Activated CD8-positive, alpha-beta T cell treated with anti-CD3 and anti-CD28 coated beads, Interleukin-2, amount 10 ng/mL, durations not matched to agents 7 days and 5 days (primary cell): ENCODE results near the gene TBK1. TPM values are rescaled to one million over a fixed set of nuclear protein-coding genes. Genes with fewer than 3 reads are reported as not detected.
A peak's percentile ranks its signal among the peaks of the same experiment; 100 is the strongest.

Experiments used
- ATAC-seq: fragments of 150-1000 bp; cut with Tn5 transposase; one replicate; pipeline ENCODE4 v1.10.0; 2021; ENCODE audit warnings: moderate library complexity
- CTCF ChIA-PET: fragments of 350-600 bp; sonication (Branson Sonifier 250); formaldehyde crosslinking; loops from one replicate; lab custom pipeline; 2021; ENCODE audit warnings: antibody characterized with exemption; lab: Charles Lee
- POLR2A ChIA-PET: fragments of 350-600 bp; sonication (Branson Sonifier 250); formaldehyde crosslinking; loops from one replicate; lab custom pipeline; 2021; ENCODE audit warnings: antibody characterized with exemption; lab: Charles Lee
- DNase-seq: peaks from one replicate; pipeline ENCODE4 v3.0.0-alpha.2; 2020
- H3K27ac Mint-ChIP-seq: one replicate; pipeline ENCODE4 v1.8.0; 2021; ENCODE audit warnings: mild to moderate bottlenecking, mixed read lengths
- H3K27me3 Mint-ChIP-seq: one replicate; pipeline ENCODE4 v1.8.0; 2021; ENCODE audit warnings: low read depth, mixed read lengths
- H3K36me3 Mint-ChIP-seq: one replicate; pipeline ENCODE4 v1.8.0; 2021; ENCODE audit warnings: low read depth, mixed read lengths
- H3K4me1 Mint-ChIP-seq: one replicate; pipeline ENCODE4 v1.8.0; 2021; ENCODE audit warnings: low read depth, mixed read lengths
- H3K4me3 Mint-ChIP-seq: one replicate; pipeline ENCODE4 v1.8.0; 2021; ENCODE audit warnings: mild to moderate bottlenecking, mixed read lengths
- H3K9me3 Mint-ChIP-seq: one replicate; pipeline ENCODE4 v1.8.0; 2022; ENCODE audit warnings: mixed read lengths; ENCODE audit not compliant: insufficient read depth
- total RNA-seq, 2 experiments: library from RNA; stranded (reverse); gene quantifications; one replicate each; pipeline ENCODE4 v1.2.3, GENCODE V29; 2021

TBK1 gene
- total RNA-seq, 2 experiments from 2014 or later = 25.0 to 31.7 TPM

DNA sequence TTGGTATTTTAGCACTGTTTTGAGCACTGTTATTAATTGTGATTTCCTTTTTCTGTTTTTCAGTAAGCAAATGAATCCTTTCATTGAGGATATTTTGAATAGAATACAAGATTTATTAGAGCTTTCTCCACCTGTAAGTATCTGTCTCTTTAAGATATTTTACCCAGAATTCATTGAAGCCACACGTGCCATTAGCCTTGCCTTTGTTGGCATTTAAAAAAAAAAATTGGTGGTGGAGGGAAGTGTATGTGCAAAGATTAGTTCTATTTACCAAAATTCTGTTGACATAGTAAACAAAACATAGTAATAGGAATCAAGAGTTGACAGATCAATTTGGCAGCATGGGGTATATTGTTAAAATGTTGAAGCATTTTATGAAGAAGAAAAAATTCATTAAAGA is 23.9 kb upstream of the TBK1 start:
- no peak overlapping the region for H3K4me3 Mint-ChIP-seq
- ChIA-PET POLR2A (no interaction called here), CTCF (interaction anchor here (0.7 kb wide), 1 partner anchor 333 kb away, joined by 3 read pairs; no protein-coding TSS in a partner anchor)
- H3K27ac Mint-ChIP-seq = no peak overlapping the region
- no peak for DNase-seq
- no peaks in the 10 kb centered on the region for H3K9me3 Mint-ChIP-seq
- no peak for ATAC-seq
- H3K27me3 Mint-ChIP-seq = no peaks in the 10 kb centered on the region
- no peaks in the 10 kb centered on the region for H3K4me1 Mint-ChIP-seq
- H3K36me3 Mint-ChIP-seq = peaks cover 78% of the 10 kb centered on the region

DNA sequence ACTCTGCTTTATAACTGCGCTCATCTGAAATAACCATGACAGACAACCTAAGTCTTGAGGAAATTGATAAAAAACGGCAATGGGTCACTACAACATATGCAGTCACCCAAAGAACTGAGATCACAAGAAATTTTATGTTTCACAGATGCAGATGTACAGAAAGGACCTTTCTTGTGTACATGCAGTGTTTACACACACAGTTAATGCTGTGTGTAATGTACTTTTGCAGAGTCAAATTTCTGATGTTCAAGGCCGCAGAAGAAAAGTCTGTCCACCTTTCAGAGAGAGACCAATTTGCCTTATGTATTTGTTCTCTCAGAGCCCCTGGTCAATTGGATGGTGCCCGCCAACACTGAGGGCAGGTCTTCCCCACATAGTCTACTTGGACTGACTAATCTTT is 23.0 kb upstream of the TBK1 start:
- Mint-ChIP-seq H3K27me3 (no peaks in the 10 kb centered on the region), H3K36me3 (peaks cover 76% of the 10 kb centered on the region), H3K27ac (no peak overlapping the region), H3K4me1 (no peaks in the 10 kb centered on the region), H3K9me3 (no peaks in the 10 kb centered on the region), H3K4me3 (no peak overlapping the region)
- ChIA-PET CTCF (no interaction called here), POLR2A (no interaction called here)
- ATAC-seq (no peak), DNase-seq (no peak)

DNA sequence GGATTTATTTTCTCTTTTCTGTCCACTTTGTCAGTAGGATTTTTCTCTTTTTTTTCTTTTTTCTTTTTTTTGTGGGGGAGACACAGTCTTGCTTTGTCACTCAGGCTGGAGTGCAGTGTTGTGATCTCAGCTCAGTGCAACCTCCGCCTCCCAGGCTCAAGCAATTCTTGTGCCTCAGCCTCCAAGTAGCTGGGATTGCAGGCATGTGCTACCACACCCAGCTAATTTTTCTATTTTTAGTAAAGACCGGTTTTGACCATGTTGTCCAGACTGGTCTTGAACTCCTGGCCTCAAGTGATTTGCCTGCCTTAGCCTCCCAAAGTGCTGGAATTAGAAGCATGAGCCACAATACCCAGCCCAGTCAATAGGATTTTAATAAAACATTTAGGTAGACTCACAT is 21.0 kb upstream of the TBK1 start:
- Mint-ChIP-seq H3K4me1 (no peaks in the 10 kb centered on the region), H3K9me3 (no peaks in the 10 kb centered on the region), H3K36me3 (peaks cover 71% of the 10 kb centered on the region), H3K27me3 (no peaks in the 10 kb centered on the region), H3K4me3 (no peak overlapping the region), H3K27ac (no peak overlapping the region)
- ChIA-PET POLR2A (interaction anchor here (0.6 to 0.8 kb wide), 2 partner anchors 27 to 186 kb away, joined by 3 read pairs; partner anchors contain the start of gene XPOT), CTCF (no interaction called here)
- ATAC-seq = no peak
- no peak for DNase-seq

DNA sequence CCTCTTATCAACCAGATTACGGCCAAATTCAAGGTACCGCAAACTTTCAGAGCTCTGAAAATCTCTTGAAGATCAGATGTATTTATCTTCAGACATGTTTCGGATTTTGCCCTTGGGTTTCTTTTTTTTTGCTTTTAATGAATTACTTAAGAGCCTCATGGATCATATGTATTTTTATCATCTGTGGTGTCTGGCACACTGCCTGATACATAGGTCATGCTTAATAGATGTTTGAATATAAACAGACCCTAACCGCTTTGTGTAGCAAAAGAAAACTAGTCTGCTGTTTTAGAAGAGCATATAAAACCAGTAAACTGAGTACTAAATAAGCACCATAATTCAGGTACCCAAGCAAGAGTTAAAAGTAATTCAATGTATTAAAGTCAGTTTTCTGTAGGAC is 20.1 kb upstream of the TBK1 start:
- no peak for ATAC-seq
- ChIA-PET CTCF (no interaction called here), POLR2A (no interaction called here)
- no peak overlapping the region for H3K27ac Mint-ChIP-seq
- peaks cover 71% of the 10 kb centered on the region for H3K36me3 Mint-ChIP-seq
- no peak for DNase-seq
- no peaks in the 10 kb centered on the region for H3K9me3 Mint-ChIP-seq
- H3K27me3 Mint-ChIP-seq = no peaks in the 10 kb centered on the region
- no peaks in the 10 kb centered on the region for H3K4me1 Mint-ChIP-seq
- H3K4me3 Mint-ChIP-seq = no peak overlapping the region

DNA sequence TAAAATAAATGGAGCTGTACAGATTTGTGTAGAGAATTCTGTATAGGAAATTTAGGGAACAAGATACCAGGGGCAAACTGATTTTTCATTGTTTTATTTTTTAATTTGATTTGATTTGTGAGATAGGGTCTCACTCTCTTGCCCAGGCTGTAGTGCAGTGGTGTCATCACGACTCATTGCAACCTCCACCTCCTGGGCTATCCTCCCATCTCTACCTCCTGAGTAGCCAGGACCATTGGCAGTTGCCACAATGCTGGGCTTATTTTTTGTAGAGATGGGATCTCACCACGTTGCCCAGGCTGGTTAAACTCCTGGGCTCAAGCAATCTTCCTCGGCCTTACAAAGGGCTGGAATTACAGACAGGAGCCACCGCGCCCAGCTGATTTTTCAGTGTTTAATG is 18.0 kb upstream of the TBK1 start:
- H3K9me3 Mint-ChIP-seq = no peaks in the 10 kb centered on the region
- H3K4me3 Mint-ChIP-seq = no peak overlapping the region
- DNase-seq (no peak), ATAC-seq (no peak)
- H3K4me1 Mint-ChIP-seq = no peaks in the 10 kb centered on the region
- POLR2A ChIA-PET = no interaction called here
- peaks cover 73% of the 10 kb centered on the region for H3K36me3 Mint-ChIP-seq
- H3K27me3 Mint-ChIP-seq = no peaks in the 10 kb centered on the region
- CTCF ChIA-PET = no interaction called here
- H3K27ac Mint-ChIP-seq = no peak overlapping the region

DNA sequence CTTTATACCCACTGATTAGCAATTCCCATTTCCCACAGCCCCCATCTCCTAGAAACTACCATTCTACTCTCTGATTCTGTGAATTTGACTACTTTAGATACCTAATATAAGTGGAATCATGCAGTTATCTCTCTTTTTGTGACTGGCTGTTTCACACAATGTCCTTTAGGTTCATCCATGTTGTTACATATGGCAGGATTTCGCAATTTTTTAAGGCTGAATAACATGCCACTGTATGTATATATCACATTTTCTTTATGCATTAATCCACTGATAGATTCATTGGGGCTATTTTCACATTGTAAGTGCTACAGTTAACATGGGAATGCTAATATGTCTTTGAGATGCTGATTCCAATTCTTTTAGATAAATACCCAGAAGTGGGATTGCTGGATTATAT is 11.8 kb upstream of the TBK1 start:
- ATAC-seq = no peak
- ChIA-PET POLR2A (no interaction called here), CTCF (no interaction called here)
- Mint-ChIP-seq H3K27ac (no peak overlapping the region), H3K36me3 (peaks cover 63% of the 10 kb centered on the region), H3K9me3 (no peaks in the 10 kb centered on the region), H3K4me1 (no peaks in the 10 kb centered on the region), H3K27me3 (no peaks in the 10 kb centered on the region), H3K4me3 (no peak overlapping the region)
- no peak for DNase-seq

DNA sequence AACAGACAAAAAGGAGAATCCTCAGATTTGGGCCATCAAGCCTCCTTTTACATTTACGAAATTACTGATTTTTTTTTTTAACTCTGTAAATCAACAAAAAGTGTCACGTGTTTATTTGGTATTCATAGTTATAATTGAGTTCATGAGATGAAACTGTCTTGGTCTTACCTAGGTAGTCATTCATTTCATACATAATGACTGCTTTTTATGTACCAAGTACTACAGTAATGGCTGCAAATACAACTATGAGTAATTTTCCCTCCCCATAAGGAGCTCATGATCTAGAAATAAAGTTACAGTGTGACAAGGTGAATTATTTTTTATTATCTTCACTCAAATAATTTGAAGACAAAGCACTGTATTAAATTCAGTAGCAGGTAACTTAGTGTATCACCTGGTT is 6.4 kb upstream of the TBK1 start:
- ATAC-seq (no peak), DNase-seq (no peak)
- Mint-ChIP-seq H3K4me1 (peaks cover 4% of the 10 kb centered on the region), H3K4me3 (no peak overlapping the region), H3K36me3 (peaks cover 55% of the 10 kb centered on the region), H3K27ac (no peak overlapping the region), H3K27me3 (no peaks in the 10 kb centered on the region), H3K9me3 (no peaks in the 10 kb centered on the region)
- CTCF ChIA-PET = no interaction called here
- POLR2A ChIA-PET = interaction anchor here (0.6 kb wide), 2 partner anchors 13 to 1685 kb away, joined by 3 read pairs; no protein-coding TSS in a partner anchor

DNA sequence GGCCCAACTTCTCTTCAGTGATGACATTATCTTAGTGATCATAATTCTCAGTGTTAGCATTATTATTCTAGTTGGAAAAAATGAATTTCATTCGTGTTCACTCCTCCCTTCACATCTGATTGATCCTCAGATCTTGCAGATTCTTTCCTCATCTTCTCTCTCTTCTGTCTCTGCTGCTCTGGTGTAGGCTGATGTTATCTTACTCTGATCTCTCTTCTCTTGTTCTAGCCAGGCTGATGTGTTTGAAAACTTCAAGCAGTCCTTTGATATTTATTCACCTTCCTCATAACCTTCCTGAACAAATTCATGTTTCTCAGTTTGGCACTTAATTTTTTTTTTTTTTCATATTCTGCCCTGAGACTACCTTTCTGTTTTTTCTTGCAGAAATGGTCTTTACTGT is 5.6 kb upstream of the TBK1 start:
- ChIA-PET CTCF (no interaction called here), POLR2A (no interaction called here)
- ATAC-seq (no peak), DNase-seq (no peak)
- H3K36me3 Mint-ChIP-seq = peaks cover 50% of the 10 kb centered on the region
- H3K4me3 Mint-ChIP-seq = no peak overlapping the region
- H3K27me3 Mint-ChIP-seq = no peaks in the 10 kb centered on the region
- H3K27ac Mint-ChIP-seq = peak overlapping the region; percentile 9
- no peaks in the 10 kb centered on the region for H3K9me3 Mint-ChIP-seq
- peaks cover 12% of the 10 kb centered on the region for H3K4me1 Mint-ChIP-seq

DNA sequence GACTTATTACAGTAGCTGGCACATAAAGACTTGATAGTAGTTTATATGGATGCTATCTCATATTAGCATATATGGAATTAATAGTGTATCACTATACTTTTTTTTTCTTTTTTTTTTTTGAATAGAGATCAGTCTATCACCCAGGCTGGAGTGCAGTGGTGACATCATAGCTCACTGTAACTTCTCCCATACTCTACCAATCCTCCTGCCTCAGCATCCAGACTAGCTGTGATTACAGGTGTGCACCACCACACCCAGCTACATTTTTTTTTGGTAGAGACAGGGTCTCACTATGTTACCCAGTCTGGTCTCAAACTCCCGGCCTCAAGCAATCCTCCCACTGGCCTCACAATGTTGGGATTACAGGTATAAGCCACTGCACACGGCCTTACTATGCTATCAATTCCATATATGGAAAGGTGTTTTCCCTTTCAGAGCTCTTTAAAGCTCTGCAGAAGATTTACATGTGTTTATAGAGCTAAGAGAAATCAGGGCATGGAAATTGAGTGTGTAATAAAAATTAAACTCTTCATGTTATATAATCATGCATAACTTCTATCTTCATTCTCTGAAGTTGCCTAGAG is 1.8 kb upstream of the TBK1 start:
- peak overlapping the region; percentile 43 for H3K27ac Mint-ChIP-seq
- no peaks in the 10 kb centered on the region for H3K27me3 Mint-ChIP-seq
- H3K4me1 Mint-ChIP-seq = peaks cover 29% of the 10 kb centered on the region
- ChIA-PET POLR2A (no interaction called here), CTCF (interaction anchor here (1.1 to 1.5 kb wide), 3 partner anchors 9 to 46 kb away, joined by 3 to 4 read pairs (median 4); partner anchors contain the start of gene XPOT)
- DNase-seq (no peak), ATAC-seq (no peak)
- no peaks in the 10 kb centered on the region for H3K9me3 Mint-ChIP-seq
- H3K4me3 Mint-ChIP-seq = peak overlapping the region; percentile 40
- peaks cover 33% of the 10 kb centered on the region for H3K36me3 Mint-ChIP-seq

DNA sequence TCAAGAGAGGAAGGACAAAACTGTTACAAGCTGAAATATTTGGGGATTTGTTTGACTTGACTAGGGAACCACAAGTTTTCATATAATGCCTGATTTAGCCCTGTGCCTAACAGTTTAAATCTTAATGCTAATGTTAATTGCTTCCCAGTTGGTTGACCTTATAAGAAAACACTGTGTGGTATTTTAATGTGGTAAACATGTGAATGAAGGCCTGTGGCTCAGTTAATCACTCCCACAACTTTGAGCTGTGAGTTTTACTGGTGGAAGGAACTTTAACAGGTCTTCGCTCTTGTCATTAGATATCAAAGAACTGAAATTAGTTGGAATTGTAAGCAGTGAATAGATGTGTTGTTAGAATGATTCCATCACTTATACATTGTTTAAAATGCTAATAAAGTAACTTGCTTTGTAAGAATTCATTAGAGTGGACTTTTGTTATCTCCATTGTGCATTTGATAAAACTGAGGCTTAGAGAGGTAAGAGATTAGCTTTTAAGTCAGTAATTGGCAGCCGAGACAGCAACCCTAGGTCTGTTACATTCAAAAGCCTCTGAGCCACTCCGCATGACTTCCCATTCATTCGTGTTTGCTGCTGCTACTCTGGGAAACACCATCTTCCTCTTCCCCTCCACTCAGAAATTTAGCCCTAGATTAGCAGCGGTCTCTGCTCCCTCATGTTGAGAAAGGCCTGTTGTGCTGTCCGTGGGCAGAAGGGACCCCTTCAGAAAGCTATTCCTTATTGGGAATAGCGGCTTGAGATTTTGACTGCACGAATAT is 1.0 kb upstream of the TBK1 start:
- Mint-ChIP-seq H3K27me3 (no peaks in the 10 kb centered on the region), H3K36me3 (peaks cover 36% of the 10 kb centered on the region), H3K27ac (peak overlapping the region; percentile 90), H3K4me1 (peaks cover 37% of the 10 kb centered on the region), H3K4me3 (peak overlapping the region; percentile 94), H3K9me3 (no peaks in the 10 kb centered on the region)
- ChIA-PET POLR2A (no interaction called here), CTCF (interaction anchor here (1.1 to 1.5 kb wide), 3 partner anchors 10 to 46 kb away, joined by 3 to 4 read pairs (median 4); partner anchors contain the start of gene XPOT)
- DNase-seq (no peak), ATAC-seq (no peak)

DNA sequence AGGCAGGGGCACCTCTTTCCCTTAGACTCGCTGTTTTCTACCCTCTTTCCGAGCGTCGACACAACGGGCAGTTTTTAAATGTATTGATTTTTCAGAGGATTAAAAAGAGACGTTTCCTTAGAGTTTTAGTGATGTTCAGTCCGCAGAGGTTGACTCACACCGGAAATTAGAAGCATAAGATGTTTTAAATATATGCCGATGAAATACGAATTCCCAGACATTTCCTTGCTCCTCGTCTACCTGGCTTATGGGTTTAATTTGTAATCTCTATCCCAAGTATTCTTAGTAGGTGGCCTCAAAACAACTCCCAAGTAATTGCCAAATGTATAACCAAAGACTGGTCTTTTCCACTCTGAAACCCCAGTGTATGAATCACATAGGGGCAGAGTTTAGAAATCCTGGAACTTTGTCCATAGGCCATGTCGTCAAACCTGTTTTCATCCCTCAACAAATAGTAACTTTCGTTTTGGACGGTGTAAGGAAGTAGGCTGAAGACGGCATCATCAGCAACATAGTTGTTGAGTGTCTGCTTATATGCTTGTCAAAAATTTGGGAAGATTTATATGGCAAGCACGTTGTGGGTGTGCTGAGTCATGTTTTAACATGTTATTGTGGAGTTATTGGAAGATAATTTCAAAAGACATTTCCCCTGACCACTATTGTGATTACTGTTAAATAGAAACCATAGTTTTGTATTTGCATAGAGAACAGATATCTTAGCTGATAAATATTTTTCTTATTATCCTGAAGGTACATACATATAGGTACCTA is 824 bp downstream of the TBK1 start:
- Mint-ChIP-seq H3K27me3 (no peaks in the 10 kb centered on the region), H3K27ac (peak overlapping the region; percentile 96), H3K9me3 (no peaks in the 10 kb centered on the region), H3K4me1 (peaks cover 51% of the 10 kb centered on the region), H3K4me3 (peak overlapping the region; percentile 90), H3K36me3 (peaks cover 36% of the 10 kb centered on the region)
- DNase-seq (no peak), ATAC-seq (peak; percentile 22)
- POLR2A ChIA-PET = no interaction called here
- CTCF ChIA-PET = interaction anchor here (1.0 to 1.1 kb wide), 2 partner anchors 9 to 96 kb away, joined by 3 read pairs; no protein-coding TSS in a partner anchor

DNA sequence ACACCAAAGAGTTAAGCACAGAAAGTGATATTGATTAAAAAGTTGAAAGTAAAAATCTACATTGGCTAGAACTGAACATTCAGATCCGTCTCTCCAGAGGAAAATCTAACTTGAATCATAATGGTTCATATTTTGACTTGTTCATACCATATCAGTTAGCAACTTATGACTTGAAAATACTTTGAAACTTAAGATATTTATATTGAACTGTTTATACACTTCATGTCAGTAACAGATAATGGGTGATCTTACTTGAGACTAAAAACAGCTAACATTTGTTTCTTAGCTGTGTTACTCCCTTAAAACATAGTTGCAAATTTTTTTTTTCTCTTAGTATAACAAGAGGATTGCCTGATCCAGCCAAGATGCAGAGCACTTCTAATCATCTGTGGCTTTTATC is 3.6 kb downstream of the TBK1 start:
- Mint-ChIP-seq H3K9me3 (no peaks in the 10 kb centered on the region), H3K36me3 (peaks cover 34% of the 10 kb centered on the region), H3K4me1 (peaks cover 55% of the 10 kb centered on the region), H3K27me3 (no peaks in the 10 kb centered on the region), H3K4me3 (no peak overlapping the region), H3K27ac (no peak overlapping the region)
- DNase-seq = no peak
- ChIA-PET POLR2A (no interaction called here), CTCF (no interaction called here)
- no peak for ATAC-seq
